Vagina (tissue), 2 donors: ENCODE data around the gene GATAD2A.

Source experiments
- POLR2AphosphoS5 ChIP-seq, 2 donors: sonication (generic); formaldehyde crosslinking; IDR thresholded peaks; one replicate each; pipeline ENCODE4 v1.9.0; 2017; ENCODE audit warnings: antibody characterized with exemption in 2 of 2, mild to moderate bottlenecking in 2 of 2, low read depth in 1 of 2; ENCODE audit not compliant: insufficient read depth in 1 of 2
- TF ChIP-seq, protein P1 (sequence below), 3 experiments: fragments of 450-650 bp in 2 of 3; fragments of 200-600 bp in 1 of 3; sonication (generic) in 1 of 3; IDR thresholded peaks; one replicate each; pipeline ENCODE4 v1.5.1; 2017 to 2019; ENCODE audit warnings: antibody characterized with exemption in 3 of 3, mild to moderate bottlenecking in 2 of 3, moderate library complexity in 2 of 3

DNA sequence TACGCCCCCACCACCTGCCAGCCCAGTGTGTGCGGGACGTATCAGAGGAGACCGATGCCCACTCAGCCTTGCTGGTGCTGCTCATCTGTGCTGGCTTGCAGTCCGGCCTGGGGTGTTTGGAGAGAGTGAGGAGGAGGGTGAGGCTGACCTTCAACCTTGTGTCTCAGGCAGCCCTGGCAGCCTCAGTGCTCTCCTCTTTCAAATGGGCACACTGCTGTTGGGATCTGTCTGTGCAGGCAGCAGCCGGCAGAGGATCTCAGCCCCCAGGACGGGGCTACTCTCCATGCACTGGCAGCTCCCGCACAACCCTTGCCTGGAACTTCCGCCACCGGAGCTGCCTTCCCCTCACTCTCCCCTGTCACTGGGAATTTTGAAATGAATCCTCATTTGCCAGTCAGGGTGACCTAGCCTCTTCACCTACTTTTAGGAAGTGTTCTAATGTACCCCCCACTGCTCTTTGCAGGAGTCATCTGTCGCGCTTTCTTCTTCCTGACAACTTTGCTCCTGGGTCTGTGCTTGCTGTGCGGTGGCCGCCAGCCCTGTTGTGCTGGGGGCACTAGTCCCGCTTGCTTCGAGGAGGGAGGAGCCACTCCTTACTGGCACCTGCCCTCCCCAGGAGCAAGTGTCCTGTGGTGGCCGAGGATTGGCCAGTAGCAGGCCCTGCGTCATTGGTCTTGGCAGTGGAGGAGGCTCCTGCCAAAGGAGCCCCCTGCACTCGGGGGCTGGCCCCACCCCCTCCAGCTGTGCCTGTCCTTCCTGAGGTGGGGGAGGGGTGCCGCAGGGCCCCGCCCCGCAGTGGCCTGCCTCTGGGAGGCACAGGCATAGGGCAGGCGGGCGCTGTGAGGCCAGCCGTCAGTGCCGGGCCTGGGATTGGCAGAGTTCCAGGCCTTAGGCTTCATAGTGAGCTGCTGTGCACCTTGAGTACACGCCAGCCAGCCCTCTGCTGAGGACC lies 56.5 kb downstream of the GATAD2A start:
- TF ChIP-seq POLR2AphosphoS5 (IDR thresholded peaks at IDR 0.05; ENCODE audit: insufficient read depth in 1 of 2, low read depth in 1 of 2), result peak; percentile 20 to 55
- TF ChIP-seq, protein P1, sequence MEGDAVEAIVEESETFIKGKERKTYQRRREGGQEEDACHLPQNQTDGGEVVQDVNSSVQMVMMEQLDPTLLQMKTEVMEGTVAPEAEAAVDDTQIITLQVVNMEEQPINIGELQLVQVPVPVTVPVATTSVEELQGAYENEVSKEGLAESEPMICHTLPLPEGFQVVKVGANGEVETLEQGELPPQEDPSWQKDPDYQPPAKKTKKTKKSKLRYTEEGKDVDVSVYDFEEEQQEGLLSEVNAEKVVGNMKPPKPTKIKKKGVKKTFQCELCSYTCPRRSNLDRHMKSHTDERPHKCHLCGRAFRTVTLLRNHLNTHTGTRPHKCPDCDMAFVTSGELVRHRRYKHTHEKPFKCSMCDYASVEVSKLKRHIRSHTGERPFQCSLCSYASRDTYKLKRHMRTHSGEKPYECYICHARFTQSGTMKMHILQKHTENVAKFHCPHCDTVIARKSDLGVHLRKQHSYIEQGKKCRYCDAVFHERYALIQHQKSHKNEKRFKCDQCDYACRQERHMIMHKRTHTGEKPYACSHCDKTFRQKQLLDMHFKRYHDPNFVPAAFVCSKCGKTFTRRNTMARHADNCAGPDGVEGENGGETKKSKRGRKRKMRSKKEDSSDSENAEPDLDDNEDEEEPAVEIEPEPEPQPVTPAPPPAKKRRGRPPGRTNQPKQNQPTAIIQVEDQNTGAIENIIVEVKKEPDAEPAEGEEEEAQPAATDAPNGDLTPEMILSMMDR (IDR thresholded peaks at IDR 0.05), result no peak
